Activated naive CD4-positive, alpha-beta T cell treated with anti-CD3 and anti-CD28 coated beads, Interleukin-2, amount 50 U/mL, for 16 hours (primary cell): ENCODE data around the gene REXO1.
"Not testable (repeated sequence)": the region's sequence is repeated elsewhere in the genome, so short reads cannot be mapped to it uniquely, and the experiment has no call there.

ENCODE experiments used
- DNase-seq: peaks from one replicate; pipeline ENCODE4 v3.0.0-alpha.2; 2020

The REXO1 gene, protein sequence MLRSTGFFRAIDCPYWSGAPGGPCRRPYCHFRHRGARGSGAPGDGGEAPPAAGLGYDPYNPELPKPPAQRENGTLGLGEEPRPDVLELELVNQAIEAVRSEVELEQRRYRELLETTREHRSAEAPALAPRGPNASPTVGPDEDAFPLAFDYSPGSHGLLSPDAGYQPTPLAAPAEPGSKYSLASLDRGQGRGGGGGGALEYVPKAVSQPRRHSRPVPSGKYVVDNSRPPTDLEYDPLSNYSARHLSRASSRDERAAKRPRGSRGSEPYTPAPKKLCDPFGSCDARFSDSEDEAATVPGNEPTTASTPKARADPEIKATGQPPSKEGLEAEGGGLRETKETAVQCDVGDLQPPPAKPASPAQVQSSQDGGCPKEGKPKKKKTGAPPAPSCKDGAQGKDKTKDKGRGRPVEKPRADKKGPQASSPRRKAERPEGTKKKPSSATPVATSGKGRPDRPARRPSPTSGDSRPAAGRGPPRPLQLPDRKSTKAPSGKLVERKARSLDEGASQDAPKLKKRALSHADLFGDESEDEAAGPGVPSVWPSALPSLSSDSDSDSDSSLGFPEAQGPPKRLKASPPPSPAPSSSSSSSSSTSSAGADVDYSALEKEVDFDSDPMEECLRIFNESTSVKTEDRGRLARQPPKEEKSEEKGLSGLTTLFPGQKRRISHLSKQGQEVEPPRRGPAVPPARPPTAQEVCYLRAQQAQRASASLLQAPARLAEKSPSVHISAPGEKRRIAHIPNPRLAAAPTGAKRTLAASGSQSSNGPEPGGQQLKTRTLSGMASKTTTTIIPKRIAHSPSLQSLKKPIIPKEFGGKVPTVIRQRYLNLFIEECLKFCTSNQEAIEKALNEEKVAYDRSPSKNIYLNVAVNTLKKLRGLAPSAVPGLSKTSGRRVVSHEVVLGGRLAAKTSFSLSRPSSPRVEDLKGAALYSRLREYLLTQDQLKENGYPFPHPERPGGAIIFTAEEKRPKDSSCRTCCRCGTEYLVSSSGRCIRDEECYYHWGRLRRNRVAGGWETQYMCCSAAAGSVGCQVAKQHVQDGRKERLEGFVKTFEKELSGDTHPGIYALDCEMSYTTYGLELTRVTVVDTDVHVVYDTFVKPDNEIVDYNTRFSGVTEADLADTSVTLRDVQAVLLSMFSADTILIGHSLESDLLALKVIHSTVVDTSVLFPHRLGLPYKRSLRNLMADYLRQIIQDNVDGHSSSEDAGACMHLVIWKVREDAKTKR

GRCh38 chr19:1848399-1849131 lies at the start of gene REXO1:
TSS of gene REXO1 (minus strand) at chr19:1848483. CDS start at chr19:1848358, 125 bp downstream.
- DNase-seq, result peak; percentile 96

DNA sequence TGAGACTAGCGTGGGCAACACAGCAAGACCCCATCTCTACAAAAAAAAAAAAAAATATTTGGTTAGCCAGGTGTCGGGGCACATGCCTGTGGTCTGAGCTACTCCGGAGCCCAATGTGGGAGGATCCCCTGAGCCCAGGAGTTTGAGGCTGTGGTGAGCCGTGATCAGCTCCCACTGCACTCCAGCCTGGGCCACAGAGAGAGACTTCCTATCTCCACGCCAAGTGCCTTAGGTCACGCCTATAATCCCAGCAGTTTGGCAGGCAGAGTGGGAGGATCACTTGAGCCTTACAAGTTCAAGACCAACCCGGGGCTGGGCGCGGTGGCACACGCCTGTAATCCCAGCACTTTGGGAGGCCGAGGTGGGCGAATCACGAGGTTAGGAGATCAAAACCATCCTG lies 48.2 kb upstream of the REXO1 start:
- DNase-seq, result no peak

- no peak for DNase-seq
Measured at GRCh38 chr19:1893791-1894190, 45.5 kb upstream of the REXO1 start.

- DNase-seq, result no peak
Measured at GRCh38 chr19:1889907-1890306, 41.6 kb upstream of the REXO1 start.

DNA sequence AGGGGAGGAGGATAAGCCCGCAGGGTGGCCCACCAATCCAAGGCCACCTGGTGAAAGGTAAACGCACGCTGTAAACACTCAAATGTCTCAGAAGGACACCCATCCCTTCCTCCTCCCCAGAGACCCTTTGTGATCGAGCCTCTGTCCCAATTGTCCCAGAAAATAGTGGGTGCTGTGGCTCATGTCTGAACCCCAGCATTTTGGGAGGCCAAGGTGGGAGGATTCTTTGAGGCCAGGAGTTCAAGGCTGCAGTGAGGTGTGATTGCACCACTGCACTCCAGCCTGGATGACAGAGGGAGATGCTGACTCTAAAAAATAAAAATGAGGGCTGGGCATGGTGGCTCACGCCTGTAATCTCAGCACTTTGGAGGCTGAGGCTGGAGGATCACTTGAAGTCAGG lies 40.1 kb upstream of the REXO1 start:
- DNase-seq, result no peak

GRCh38 chr19:1886360-1886759 lies 38.1 kb upstream of the REXO1 start:
- not testable (repeated sequence) for DNase-seq

DNA sequence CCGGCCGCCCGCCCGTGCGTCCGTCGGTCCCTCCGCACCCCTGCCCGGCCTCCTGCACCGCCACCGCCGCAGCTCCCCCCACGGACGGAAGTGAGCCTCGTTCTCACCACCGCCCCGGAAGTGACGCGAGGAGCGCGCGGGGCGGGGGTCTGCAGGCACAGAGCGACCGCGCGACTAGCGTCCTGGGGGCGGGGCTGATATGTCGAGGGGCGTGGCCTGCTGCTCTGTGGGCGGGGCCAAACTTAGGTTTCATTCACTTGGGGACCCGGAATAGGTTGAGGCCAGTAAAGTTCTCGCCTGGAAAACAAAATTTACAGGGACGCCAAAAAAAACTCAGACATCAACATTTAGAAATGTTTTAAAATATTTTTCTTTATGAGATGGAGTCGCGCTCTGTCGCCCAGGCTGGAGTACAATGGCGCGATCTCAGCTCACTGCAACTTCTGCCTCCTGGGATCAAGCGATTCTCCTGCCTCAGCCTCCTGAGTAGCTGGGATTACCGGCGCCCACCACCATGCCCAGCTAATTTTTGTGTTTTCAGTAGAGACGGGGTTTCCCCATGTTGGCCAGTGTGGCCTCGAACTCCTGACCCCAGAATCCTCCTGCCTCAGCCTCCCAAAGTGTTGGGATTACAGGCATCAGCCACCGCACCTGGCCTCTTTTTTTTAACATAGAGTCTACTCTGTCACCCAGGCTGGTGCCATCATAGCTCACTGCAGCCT lies 37.3 kb upstream of the REXO1 start, which contains the start of gene ABHD17A:
TSS of gene ABHD17A (minus strand) at position 99 of the 722 bp plus-strand sequence. CDS start 3,930 bp downstream, outside the sequence.
- DNase-seq, result peak; percentile 94

- no peak for DNase-seq
Measured at GRCh38 chr19:1884719-1885334, 36.5 kb upstream of the REXO1 start.

DNA sequence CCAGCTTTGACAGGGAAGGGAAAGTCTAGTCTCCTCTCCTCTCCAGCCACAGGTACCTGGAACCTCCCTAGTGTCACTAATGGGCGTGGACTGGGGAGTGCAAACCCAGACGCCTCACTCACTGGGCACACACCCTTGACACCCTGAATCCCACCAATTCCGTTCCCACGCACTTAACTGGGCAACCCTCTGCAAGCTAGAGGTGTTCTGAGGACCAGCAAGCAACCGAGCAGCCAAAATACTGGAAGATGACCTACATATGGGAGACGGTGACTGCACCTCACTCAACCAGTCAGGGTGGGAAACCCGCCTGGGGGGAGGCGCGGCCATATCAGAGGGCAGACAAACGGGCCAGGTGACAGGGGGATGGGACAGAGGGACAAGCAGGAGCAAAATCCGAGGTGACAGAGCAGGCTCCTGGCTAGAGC lies 36.0 kb upstream of the REXO1 start:
- no peak for DNase-seq

GRCh38 chr19:1883784-1884183 lies 35.5 kb upstream of the REXO1 start:
- DNase-seq, result no peak

DNA sequence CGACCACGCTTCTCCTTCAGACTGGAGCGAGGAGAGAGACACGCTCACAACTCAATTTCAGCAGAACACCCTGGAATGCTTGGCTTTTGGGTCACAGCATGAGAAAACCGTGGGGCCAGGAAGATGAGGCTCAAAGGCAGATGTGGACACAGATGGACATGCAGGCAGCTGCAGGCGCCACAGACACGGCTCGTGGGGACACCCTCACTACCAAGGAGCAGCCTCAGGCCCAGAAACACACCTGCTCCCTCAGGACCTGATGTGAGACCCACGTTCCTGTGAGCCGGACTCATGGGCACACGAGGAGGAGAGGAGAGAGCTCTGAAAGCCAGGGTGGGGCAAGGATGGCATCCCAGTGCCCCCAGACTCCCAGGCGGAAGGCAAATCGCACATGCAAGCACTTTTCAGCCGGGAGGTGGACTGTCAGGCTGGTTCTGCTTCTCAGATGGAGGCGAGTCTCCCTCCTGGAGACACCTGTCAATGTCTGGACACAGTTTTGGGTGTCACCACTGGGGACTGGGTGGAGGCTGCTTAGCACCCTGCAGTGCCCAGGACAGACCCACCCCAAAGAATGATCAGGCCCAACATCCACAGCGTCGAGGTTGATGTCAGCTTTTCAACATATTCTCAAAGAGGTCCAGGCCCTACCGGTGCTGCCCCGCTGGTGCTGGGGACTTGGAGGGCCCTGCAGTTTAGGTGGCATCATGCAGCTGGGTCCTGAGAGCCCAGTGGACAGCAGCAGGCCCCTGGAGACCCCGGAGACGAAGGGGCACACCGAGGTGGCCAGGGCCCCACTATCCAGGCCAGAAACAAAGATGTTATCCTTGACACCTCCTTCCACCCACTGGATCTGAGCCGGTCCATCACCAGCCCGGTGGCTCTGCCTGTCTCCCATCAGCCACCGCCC lies 34.8 kb upstream of the REXO1 start:
- no peak for DNase-seq

- DNase-seq, result peak; percentile 52
Measured at GRCh38 chr19:1882089-1882785, 34.0 kb upstream of the REXO1 start.

DNA sequence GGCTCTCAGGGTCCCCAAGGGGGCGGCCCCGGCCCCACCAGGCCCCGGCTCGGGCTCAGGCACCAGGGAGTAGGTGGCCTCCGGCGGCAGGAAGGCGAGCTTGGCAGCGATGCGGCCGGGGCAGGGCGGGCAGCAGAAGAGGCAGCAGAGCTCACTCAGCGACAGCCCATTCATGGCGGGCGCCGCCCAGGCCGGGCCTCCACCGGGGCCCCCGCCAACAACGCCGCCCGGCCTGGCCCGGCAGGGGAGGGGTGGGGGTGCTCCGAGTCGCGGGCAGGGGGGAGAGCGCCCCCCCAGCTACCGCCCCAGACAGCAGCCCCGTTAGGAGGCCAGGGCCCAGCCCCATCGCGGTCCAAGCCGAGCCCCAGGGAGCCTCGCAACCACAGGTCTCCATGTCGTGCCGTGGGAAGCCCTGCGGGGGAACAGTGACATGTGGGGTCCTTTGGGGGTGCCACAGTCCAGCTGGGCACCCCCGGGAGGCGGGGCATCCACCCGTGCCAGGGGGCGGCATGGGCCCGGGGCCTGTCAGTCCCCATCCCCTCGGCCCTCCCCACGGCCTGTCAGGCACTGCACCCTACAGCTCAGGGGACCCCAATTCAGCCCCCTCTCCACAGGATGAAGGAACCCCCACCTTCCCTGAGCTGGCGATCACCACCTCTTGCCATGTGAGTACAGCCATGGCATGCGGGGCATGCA lies 33.3 kb upstream of the REXO1 start:
- DNase-seq, result not testable (repeated sequence)

DNA sequence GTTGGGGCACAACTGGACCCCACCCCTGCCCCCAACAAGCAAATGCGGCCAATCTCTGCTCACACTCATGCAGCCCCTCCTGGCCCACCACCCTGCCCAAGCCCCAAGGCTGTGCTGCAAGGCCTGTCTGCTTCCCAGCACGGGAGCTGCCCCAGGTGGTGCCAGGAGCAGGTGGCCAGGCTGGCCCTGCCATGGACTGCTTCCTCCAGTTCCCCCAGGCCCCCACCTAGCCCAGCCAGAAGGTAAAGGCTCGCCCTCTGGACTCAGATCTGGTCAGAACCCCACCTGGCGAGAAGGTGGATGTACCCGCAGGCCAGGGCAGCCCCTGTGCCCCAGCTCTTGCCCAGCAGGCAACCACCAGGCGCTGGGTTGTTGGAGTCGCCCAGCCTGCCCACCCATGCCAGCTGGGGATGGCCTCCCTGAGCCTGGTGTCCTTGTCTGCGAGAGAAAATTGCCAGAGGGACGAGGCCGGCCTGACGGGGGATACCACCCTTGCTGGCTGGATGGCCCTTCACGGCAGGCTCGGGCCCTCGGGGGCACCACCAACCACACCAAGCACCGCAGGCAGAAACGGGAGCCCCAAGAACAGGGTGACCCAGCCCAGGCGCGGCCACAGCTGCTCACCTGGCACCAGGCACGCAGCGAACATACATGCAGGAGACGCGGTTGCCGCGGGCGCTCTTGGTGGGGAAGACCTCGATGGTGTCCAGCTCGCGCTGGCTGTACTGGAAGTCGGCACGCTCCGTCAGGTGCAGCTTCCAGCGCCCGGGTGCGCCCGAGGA lies 32.5 kb upstream of the REXO1 start:
- no peak for DNase-seq

DNA sequence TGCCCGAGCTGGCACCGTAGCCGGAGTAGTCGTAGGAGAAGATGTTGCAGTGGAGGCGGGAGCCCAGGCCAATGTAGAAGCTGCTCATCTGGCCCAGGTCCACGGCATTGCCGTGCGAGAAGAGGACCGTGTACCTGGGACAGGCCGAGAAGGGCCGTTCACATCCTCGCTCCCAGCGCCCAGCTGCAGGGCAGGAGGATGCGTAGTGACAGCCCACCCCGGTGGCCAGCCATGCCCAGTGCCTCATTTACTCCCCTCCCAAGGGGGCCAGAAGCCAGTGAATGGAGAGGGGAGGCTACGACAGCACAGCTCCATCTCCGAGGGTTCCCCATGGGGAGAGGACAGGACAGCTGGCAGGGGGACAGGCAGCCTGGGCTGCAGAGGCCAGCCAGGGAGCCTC lies 31.7 kb upstream of the REXO1 start:
- DNase-seq, result not testable (repeated sequence)

GRCh38 chr19:1878583-1878982 lies 30.3 kb upstream of the REXO1 start:
- not testable (repeated sequence) for DNase-seq

- DNase-seq, result not testable (repeated sequence)
Measured at GRCh38 chr19:1877280-1877660, 29.0 kb upstream of the REXO1 start.
